SK-N-SH (cell line): ENCODE measurements around the gene KIAA0319L. TPM values are rescaled to one million over a fixed set of nuclear protein-coding genes. Genes with fewer than 3 reads are reported as not detected.
A peak's percentile ranks its signal among the peaks of the same experiment; 100 is the strongest.

Experiments
- CTCF ChIA-PET: fragments of 300-600, 350-600 bp; formaldehyde crosslinking; extraction: SDS; loops from one replicate; lab custom pipeline; 2021; lab: Yijun Ruan, JAX
- POLR2A ChIA-PET: fragments of 350-600 bp; sonication (Branson Sonifier 250); formaldehyde crosslinking; extraction: SDS; loops from one replicate; lab custom pipeline; 2020; ENCODE audit warnings: antibody characterized with exemption, inconsistent platforms; lab: Yijun Ruan, JAX
- DNase-seq: peaks from one replicate; pipeline ENCODE4 v3.0.0; 2012
- H2AFZ ChIP-seq: fragments of 200-600 bp; sonication (generic); 2 replicates; pipeline ENCODE4 v1.8.1; 2016; ENCODE audit warnings: antibody characterized with exemption, mild to moderate bottlenecking, low read depth
- H3F3A ChIP-seq: fragments of 200-600 bp; sonication (generic); replicated peaks from 2 replicates; pipeline ENCODE3; 2016; ENCODE audit warnings: antibody characterized with exemption, mild to moderate bottlenecking; ENCODE audit not compliant: insufficient read depth
- H3K27ac ChIP-seq, 2 experiments: fragments of 200-500 bp in 1 of 2; fragments of 200-600 bp in 1 of 2; sonication (Bioruptor generic) in 1 of 2; sonication (generic), shearing (Covaris generic) in 1 of 2; 2 replicates each; pipeline versions ENCODE4 v1.5.1 to v1.6.1; 2014 to 2016; ENCODE audit warnings: low read depth in 2 of 2, inconsistent platforms in 1 of 2, low read length in 1 of 2, mild to moderate bottlenecking in 1 of 2, mixed read lengths in 1 of 2
- H3K27me3 ChIP-seq: fragments of 200-600 bp; sonication (generic), shearing (Covaris generic); 2 replicates; pipeline ENCODE4 v1.6.1; 2016; ENCODE audit warnings: mixed run types; ENCODE audit not compliant: insufficient read depth
- H3K36me3 ChIP-seq, 2 experiments: fragments of 200-500 bp in 1 of 2; fragments of 200-600 bp in 1 of 2; sonication (Bioruptor generic) in 1 of 2; sonication (generic) in 1 of 2; replicated peaks in 1 of 2; 2 replicates each; pipeline versions ENCODE3 to v1.5.1; 2014 to 2016; ENCODE audit warnings: low read length in 1 of 2, mild to moderate bottlenecking in 1 of 2; ENCODE audit not compliant: insufficient read depth in 2 of 2, control insufficient read depth in 1 of 2
- H3K4me1 ChIP-seq, 2 experiments: fragments of 200-500 bp in 1 of 2; fragments of 200-600 bp in 1 of 2; sonication (Bioruptor generic) in 1 of 2; sonication (generic), shearing (Covaris generic) in 1 of 2; 2 replicates each; pipeline versions ENCODE4 v1.5.1 to v1.6.1; 2014 to 2016; ENCODE audit warnings: low read depth in 1 of 2, low read length in 1 of 2, mixed run types in 1 of 2; ENCODE audit not compliant: insufficient read depth in 2 of 2, control insufficient read depth in 1 of 2
- H3K4me2 ChIP-seq: fragments of 200-600 bp; sonication (generic), shearing (Covaris generic); 2 replicates; pipeline ENCODE4 v1.6.1; 2017; ENCODE audit warnings: mixed run types
- H3K4me3 ChIP-seq, 2 experiments: fragments of 200-500 bp in 1 of 2; fragments of 200-600 bp in 1 of 2; sonication (Bioruptor generic) in 1 of 2; sonication (generic), shearing (Covaris generic) in 1 of 2; 2 replicates each; pipeline versions ENCODE4 v1.5.1 to v1.8.1; 2014 to 2016; ENCODE audit warnings: low read depth in 2 of 2, inconsistent platforms in 1 of 2, low read length in 1 of 2, mild to moderate bottlenecking in 1 of 2, mixed read lengths in 1 of 2, moderate library complexity in 1 of 2
- H3K79me2 ChIP-seq: fragments of 200-600 bp; sonication (generic); 2 replicates; pipeline ENCODE4 v1.8.1; 2017; ENCODE audit warnings: mild to moderate bottlenecking; ENCODE audit not compliant: insufficient read depth
- H3K9ac ChIP-seq: fragments of 200-600 bp; sonication (generic); 2 replicates; pipeline ENCODE4 v1.6.1; 2017; ENCODE audit warnings: mixed run types
- H3K9me2 ChIP-seq: fragments of 200-600 bp; sonication (generic); 2 replicates; pipeline ENCODE4 v1.6.1; 2017; ENCODE audit warnings: mixed run types
- H3K9me3 ChIP-seq: fragments of 200-600 bp; sonication (generic); 2 replicates; pipeline ENCODE4 v1.6.1; 2017; ENCODE audit warnings: mixed run types, mild to moderate bottlenecking, moderate library complexity
- H4K20me1 ChIP-seq: fragments of 200-600 bp; sonication (generic); 2 replicates; pipeline ENCODE4 v1.6.1; 2017; ENCODE audit warnings: mild to moderate bottlenecking, mixed run types; ENCODE audit not compliant: insufficient read depth
- CHD2 ChIP-seq: fragments of 150-350 bp; IDR thresholded peaks from 2 replicates; pipeline ENCODE4 v1.6.1; 2018; ENCODE audit warnings: low read length; ENCODE audit not compliant: partially characterized antibody
- ELF1 ChIP-seq: IDR thresholded peaks from 2 replicates; pipeline ENCODE4 v1.4.0; 2012
- EZH2phosphoT487 ChIP-seq: fragments of 200-600 bp; sonication (generic); IDR thresholded peaks from 2 replicates; pipeline ENCODE4 v1.6.1; 2017; ENCODE audit warnings: low read depth, mixed run types, mild to moderate bottlenecking, antibody characterized with exemption, moderate library complexity, borderline replicate concordance
- FOSL2 ChIP-seq: IDR thresholded peaks from 2 replicates; pipeline ENCODE4 v1.4.0; 2012; ENCODE audit warnings: low read depth, mild to moderate bottlenecking, moderate library complexity, borderline replicate concordance
- FOXJ3 ChIP-seq: sonication (generic); formaldehyde crosslinking; IDR thresholded peaks from 2 replicates; pipeline ENCODE4 v1.5.1; 2020; ENCODE audit warnings: mild to moderate bottlenecking, missing genetic modification reagents
- GATA2 ChIP-seq: sonication (generic); formaldehyde crosslinking; IDR thresholded peaks from 2 replicates; pipeline ENCODE4 v1.5.0; 2020; ENCODE audit warnings: mild to moderate bottlenecking, missing genetic modification reagents
- POLR2AphosphoS5 ChIP-seq: IDR thresholded peaks from 2 replicates; pipeline ENCODE4 v1.6.1; 2012; ENCODE audit warnings: low read depth, low read length
- RAD21 ChIP-seq: IDR thresholded peaks from 2 replicates; pipeline ENCODE4 v1.6.1; 2012; ENCODE audit warnings: mild to moderate bottlenecking, low read length
- TAF1 ChIP-seq: IDR thresholded peaks from 2 replicates; pipeline ENCODE4 v1.6.1; 2012; ENCODE audit warnings: low read depth, mild to moderate bottlenecking, low read length, moderate library complexity, borderline replicate concordance
- TEAD4 ChIP-seq: IDR thresholded peaks from 2 replicates; pipeline ENCODE4 v1.4.0; 2012; ENCODE audit warnings: mild to moderate bottlenecking, borderline replicate concordance; ENCODE audit not compliant: insufficient read depth
- whole genome bisulfite sequencing: methylation state at CpG from one replicate; pipeline ENCODE4 v1.1.6; 2017; ENCODE audit warnings: low lambda C conversion rate; 5-methylcytosine and 5-hydroxymethylcytosine counted together
- polyA plus RNA-seq, 3 experiments: library from polyadenylated mRNA; depleted of rRNA; stranded (reverse); fragments of >200 nt; gene quantifications; 2 replicates each; pipeline ENCODE4 v1.2.3, GENCODE V29; 2012
- TF ChIP-seq, protein P1 (sequence below): IDR thresholded peaks from 2 replicates; pipeline ENCODE4 v1.4.0; 2012; ENCODE audit warnings: low read depth, borderline replicate concordance
- TF ChIP-seq, protein P2 (sequence below): IDR thresholded peaks from 2 replicates; pipeline ENCODE4; 2012
- TF ChIP-seq, protein P3 (sequence below): fragments of 150-350 bp; IDR thresholded peaks from 2 replicates; pipeline ENCODE4 v1.6.1; 2017; ENCODE audit warnings: antibody characterized with exemption, low read length, low read depth, borderline replicate concordance
- TF ChIP-seq, protein P4 (sequence below): IDR thresholded peaks from 2 replicates; pipeline ENCODE4 v1.4.0; 2012; ENCODE audit warnings: low read depth

The KIAA0319L gene
- polyA plus RNA-seq, 1 of the 3 experiments (the other 2 are of a cell fraction): 51.9 TPM

DNA sequence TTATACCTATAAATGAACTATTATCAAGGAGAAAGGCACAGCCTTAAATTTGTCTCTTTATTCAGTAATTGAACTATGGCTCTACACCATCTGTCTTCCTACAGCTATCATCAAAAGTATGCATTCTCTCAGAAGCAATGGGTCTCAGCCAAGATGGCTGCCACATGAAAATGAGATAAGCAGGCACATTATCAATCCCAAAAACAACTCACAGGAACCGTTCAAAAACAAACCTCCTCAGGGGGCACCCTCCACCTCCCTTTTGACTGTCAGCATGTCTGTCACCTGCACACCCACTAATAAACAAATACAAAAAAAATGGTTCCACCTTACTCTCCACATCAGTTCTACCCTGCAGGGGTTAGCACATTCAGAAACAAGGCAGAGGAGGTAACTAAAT, 23.6 kb downstream of the KIAA0319L start:
- Histone ChIP-seq H3K79me2 (peaks cover 56% of the 10 kb centered on the region), H3K27me3 (no peaks in the 10 kb centered on the region), H3K4me2 (no peak overlapping the region), H2AFZ (no peak overlapping the region), H3K4me3 (no peak overlapping the region), H3F3A (peaks cover under 1% of the 10 kb centered on the region), H3K9me3 (0 out of 2 replicates have a peak, but pooled peaks cover 4% of the 10 kb centered on the region), H3K4me1 (peaks cover 3 to 11% of the 10 kb centered on the region in 2 experiments; a peak in 3 of 4 replicates), H3K9me2 (no peaks in the 10 kb centered on the region), H3K27ac (peak overlapping the region in 1 of 2 experiments; percentile 4; a peak in 2 of 4 replicates), H3K36me3 (peaks cover 27 to 33% of the 10 kb centered on the region in 2 experiments), H3K9ac (no peak overlapping the region), H4K20me1 (peaks cover 5% of the 10 kb centered on the region; the same call in 1 of the 2 replicates)
- ChIA-PET POLR2A (no interaction called here), CTCF (interaction anchor here (0.6 to 1.2 kb wide), 4 partner anchors 8 to 194 kb away, joined by 3 to 4 read pairs (median 3); no protein-coding TSS in a partner anchor)
- TF ChIP-seq FOXJ3 (CRISPR knock-in tag) (no peak), RAD21 (no peak), TAF1 (no peak), EZH2phosphoT487 (no peak), TEAD4 (no peak), FOSL2 (no peak), ELF1 (no peak), POLR2AphosphoS5 (no peak), GATA2 (CRISPR knock-in tag) (no peak), CHD2 (no peak)
- TF ChIP-seq, protein P1, sequence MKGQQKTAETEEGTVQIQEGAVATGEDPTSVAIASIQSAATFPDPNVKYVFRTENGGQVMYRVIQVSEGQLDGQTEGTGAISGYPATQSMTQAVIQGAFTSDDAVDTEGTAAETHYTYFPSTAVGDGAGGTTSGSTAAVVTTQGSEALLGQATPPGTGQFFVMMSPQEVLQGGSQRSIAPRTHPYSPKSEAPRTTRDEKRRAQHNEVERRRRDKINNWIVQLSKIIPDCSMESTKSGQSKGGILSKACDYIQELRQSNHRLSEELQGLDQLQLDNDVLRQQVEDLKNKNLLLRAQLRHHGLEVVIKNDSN: no peak
- TF ChIP-seq, protein P2, sequence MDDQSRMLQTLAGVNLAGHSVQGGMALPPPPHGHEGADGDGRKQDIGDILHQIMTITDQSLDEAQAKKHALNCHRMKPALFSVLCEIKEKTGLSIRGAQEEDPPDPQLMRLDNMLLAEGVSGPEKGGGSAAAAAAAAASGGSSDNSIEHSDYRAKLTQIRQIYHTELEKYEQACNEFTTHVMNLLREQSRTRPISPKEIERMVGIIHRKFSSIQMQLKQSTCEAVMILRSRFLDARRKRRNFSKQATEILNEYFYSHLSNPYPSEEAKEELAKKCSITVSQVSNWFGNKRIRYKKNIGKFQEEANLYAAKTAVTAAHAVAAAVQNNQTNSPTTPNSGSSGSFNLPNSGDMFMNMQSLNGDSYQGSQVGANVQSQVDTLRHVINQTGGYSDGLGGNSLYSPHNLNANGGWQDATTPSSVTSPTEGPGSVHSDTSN: no peak
- TF ChIP-seq, protein P3, sequence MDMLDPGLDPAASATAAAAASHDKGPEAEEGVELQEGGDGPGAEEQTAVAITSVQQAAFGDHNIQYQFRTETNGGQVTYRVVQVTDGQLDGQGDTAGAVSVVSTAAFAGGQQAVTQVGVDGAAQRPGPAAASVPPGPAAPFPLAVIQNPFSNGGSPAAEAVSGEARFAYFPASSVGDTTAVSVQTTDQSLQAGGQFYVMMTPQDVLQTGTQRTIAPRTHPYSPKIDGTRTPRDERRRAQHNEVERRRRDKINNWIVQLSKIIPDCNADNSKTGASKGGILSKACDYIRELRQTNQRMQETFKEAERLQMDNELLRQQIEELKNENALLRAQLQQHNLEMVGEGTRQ: no peak
- TF ChIP-seq, protein P4, sequence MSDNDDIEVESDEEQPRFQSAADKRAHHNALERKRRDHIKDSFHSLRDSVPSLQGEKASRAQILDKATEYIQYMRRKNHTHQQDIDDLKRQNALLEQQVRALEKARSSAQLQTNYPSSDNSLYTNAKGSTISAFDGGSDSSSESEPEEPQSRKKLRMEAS: no peak
- DNase-seq: no peak
- 39% methylated on average over 1 of the region's 1 CpG for WGBS
